Left ventricle myocardium inferior (tissue), 1 donor: ENCODE results near the gene PLEKHG4B. TPM values are rescaled to one million over a fixed set of nuclear protein-coding genes. Genes with fewer than 3 reads are reported as not detected.

Experiments used
- DNase-seq: peaks from one replicate; pipeline ENCODE4 v3.0.0-alpha.2; 2020
- H3K27ac ChIP-seq: fragments of 200-600 bp; replicated peaks from 2 replicates; pipeline ENCODE4 v1.8.0; 2021
- H3K27me3 ChIP-seq: fragments of 200-600 bp; 2 replicates; pipeline ENCODE4 v1.8.0; 2021; ENCODE audit warnings: low read depth
- H3K36me3 ChIP-seq: fragments of 200-600 bp; 2 replicates; pipeline ENCODE4 v1.8.0; 2021
- H3K4me1 ChIP-seq: fragments of 200-600 bp; 2 replicates; pipeline ENCODE4 v1.8.0; 2021
- H3K4me3 ChIP-seq: fragments of 200-600 bp; 2 replicates; pipeline ENCODE4 v1.8.0; 2021; ENCODE audit warnings: mild to moderate bottlenecking, moderate library complexity
- H3K9me3 ChIP-seq: fragments of 200-600 bp; replicated peaks from 2 replicates; pipeline ENCODE4 v1.8.0; 2021
- CTCF ChIP-seq: fragments of 200-600 bp; IDR thresholded peaks from 2 replicates; pipeline ENCODE4 v1.8.0; 2021; ENCODE audit warnings: antibody characterized with exemption, mild to moderate bottlenecking, borderline replicate concordance
- intact Hi-C: fragments of 100-400 bp; cut with micrococcal nuclease; formaldehyde crosslinking; loops from one replicate; pipeline ENCODE4 v1.11.0; 2022
- total RNA-seq: library from RNA; stranded (reverse); fragmentation: NEBNext Ultra II Directional; extraction: Animal tissue kit (Norgen Biotek cat#: 25700); gene quantifications from one replicate; pipeline ENCODE4 v1.2.1, GENCODE V29; 2021
- donor health status: DM: no; HTN: yes; CAD: no; lungs with severe emphysema.

The PLEKHG4B gene
- total RNA-seq, 1 donor from 2014 or later = not detected

DNA sequence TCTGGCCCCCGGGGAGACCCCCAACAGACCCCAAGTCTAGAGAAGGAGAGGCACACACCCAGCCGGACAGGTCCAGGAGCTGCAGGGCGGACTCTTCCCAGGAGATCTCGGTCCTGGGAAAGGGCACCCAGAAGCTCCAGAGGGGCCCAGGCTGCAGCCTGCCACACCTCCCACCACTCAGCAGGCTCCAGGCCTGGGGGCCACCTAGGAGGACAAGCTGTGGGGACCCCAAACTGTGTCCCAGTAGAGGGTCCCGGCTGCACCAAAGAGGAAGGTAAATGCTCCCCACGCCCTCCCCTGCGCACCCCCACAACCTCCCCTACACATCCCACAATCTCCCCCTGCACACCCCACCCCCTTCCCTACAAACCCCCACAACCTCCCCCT, 48.5 kb downstream of the PLEKHG4B start:
- Histone ChIP-seq H3K4me1 (no peaks in the 10 kb centered on the region), H3K4me3 (no peak overlapping the region), H3K9me3 (peaks cover 5% of the 10 kb centered on the region), H3K27me3 (peaks cover 32% of the 10 kb centered on the region), H3K36me3 (no peaks in the 10 kb centered on the region), H3K27ac (no peak overlapping the region)
- intact Hi-C loops = no loop called here
- TF ChIP-seq CTCF = no peak
- no peak for DNase-seq

DNA sequence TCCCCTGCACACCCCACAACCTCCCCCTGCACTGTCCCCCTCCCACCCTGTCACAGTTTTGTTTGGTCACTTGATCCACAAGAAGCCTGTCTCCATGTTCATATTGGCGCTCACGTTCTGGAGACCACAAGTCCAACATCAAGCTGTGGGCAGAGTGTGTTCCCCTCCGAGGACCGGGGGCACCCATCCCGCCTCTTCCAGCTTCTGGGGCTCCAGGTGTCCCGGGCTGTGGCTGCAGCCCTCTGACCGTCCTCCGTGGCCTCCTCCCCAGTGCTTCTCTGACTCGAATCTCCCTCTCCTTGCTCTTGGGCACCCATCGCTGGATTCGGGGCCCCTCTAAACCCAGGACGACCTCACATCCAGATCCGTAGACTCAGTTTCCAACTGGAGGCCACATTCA, 49.2 kb downstream of the PLEKHG4B start:
- Histone ChIP-seq H3K27ac (no peak overlapping the region), H3K27me3 (peaks cover 32% of the 10 kb centered on the region), H3K4me1 (no peaks in the 10 kb centered on the region), H3K36me3 (no peaks in the 10 kb centered on the region), H3K4me3 (no peak overlapping the region), H3K9me3 (no peaks in the 10 kb centered on the region)
- no peak for DNase-seq
- no peak for TF ChIP-seq CTCF
- intact Hi-C loops = no loop called here

DNA sequence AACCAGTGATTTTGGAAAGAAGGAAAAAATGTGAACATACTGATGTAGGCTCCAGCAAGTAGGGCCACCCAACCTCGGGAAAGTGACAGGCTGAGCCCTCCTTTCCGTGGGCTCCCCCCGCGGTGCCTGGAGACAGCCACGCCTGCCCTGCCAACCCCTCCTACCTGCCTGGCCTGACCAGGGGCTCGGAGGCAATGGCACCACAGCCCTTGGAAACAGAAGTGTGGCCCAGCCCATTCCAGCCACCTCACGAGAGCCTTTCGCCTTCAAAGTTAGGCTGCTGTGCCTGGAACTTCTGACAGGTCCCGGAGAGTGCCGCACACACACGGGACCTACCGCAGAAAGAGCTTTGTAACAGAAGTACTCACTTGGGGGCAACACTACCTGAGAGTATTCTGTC, 49.8 kb downstream of the PLEKHG4B start:
- no peak for DNase-seq
- no peak overlapping the region for H3K4me3 ChIP-seq
- H3K4me1 ChIP-seq = no peaks in the 10 kb centered on the region
- no peak for TF ChIP-seq CTCF
- peaks cover 32% of the 10 kb centered on the region for H3K27me3 ChIP-seq
- no peak overlapping the region for H3K27ac ChIP-seq
- peaks cover 1% of the 10 kb centered on the region for H3K9me3 ChIP-seq
- intact Hi-C loops = no loop called here
- H3K36me3 ChIP-seq = no peaks in the 10 kb centered on the region

DNA sequence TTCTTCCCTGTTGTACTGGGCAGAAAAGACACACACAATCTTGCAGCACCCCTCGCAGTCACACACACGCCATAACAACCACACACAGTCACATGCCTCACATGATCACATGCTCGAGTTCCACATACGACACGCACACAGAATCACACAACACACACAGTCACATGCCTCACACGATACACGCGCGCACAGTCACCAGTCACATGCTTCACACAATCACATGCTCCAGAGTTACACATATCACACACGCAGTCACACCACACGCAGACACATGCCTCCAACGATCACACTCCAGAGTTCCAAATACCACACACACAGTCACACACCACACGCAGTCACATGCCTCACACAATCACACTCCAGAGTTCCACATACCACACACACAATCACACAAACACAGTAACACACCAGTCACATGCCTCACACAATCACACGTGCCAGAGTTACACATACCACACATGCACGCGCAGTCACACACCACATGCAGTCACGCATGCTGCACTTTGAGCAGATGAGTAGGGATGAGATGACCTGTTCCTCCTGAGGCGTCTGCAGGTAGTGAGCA, 50.4 kb downstream of the PLEKHG4B start:
- Histone ChIP-seq H3K36me3 (no peaks in the 10 kb centered on the region), H3K27me3 (peaks cover 32% of the 10 kb centered on the region), H3K4me1 (no peaks in the 10 kb centered on the region), H3K9me3 (peaks cover 7% of the 10 kb centered on the region), H3K4me3 (no peak overlapping the region), H3K27ac (no peak overlapping the region)
- no peak for TF ChIP-seq CTCF
- no peak for DNase-seq
- intact Hi-C loops = no loop called here

GRCh38 chr5:143041-143440, 51.1 kb downstream of the PLEKHG4B start:
- TF ChIP-seq CTCF = no peak

More at GRCh38 chr5:143041-143440, 51.1 kb downstream of the PLEKHG4B start:
- H3K27ac ChIP-seq = no peak overlapping the region
- H3K9me3 ChIP-seq = peaks cover 14% of the 10 kb centered on the region
- intact Hi-C loops = no loop called here
- no peak overlapping the region for H3K4me3 ChIP-seq
- no peaks in the 10 kb centered on the region for H3K36me3 ChIP-seq
- peaks cover 29% of the 10 kb centered on the region for H3K27me3 ChIP-seq
- no peak for DNase-seq
- no peaks in the 10 kb centered on the region for H3K4me1 ChIP-seq
